ENCODE data around the gene SLIT2.

DNA sequence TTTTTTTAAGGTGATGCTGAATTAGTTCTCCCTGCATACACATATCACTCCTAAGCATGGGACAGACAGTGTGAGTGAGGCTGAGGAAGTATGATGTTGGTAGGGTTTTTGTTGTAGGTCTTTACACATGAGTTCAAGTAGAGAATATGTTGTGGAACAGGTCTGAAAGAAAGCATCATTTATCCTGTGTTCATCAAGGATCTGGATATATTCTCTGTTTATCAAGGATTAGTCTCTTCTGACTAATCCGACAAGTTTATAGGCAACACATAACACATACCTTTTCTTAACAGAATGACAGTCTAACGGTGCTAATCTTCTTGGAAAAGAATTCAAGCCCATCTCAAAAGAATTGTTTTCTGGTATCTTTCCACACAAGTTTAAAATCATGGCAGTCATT, 10.5 kb downstream of the SLIT2 start:
- TF ChIP-seq SUZ12 (IDR thresholded peaks at IDR 0.05; ENCODE audit: extremely low read depth, insufficient read depth, insufficient read length) (no peak), ZNF274 (IDR thresholded peaks at IDR 0.05; ENCODE audit: low read depth, low read length) (no peak)
